H1 (cell line): ENCODE measurements around the gene CHAD. TPM values are rescaled to one million over a fixed set of nuclear protein-coding genes. Genes with fewer than 3 reads are reported as not detected.

Experiments used
- CTCF ChIA-PET: fragments of 300-600 bp; sonication (Branson Sonifier 250); formaldehyde crosslinking; loops from one replicate; lab custom pipeline; 2021; ENCODE audit not compliant: partially characterized antibody; lab: Charles Lee
- POLR2A ChIA-PET: fragments of 300-600 bp; sonication (Branson Sonifier 250); formaldehyde crosslinking; loops from one replicate; lab custom pipeline; 2021; ENCODE audit warnings: inconsistent platforms; ENCODE audit not compliant: partially characterized antibody; lab: Charles Lee
- DNase-seq, 2 experiments: peaks; one replicate each; pipeline versions ENCODE4 v3.0.0 to v3.0.0-alpha.2; 2010 to 2022; ENCODE audit warnings: low spot score in 2 of 2, low read depth in 1 of 2, mixed read lengths in 1 of 2
- FAIRE-seq: peaks from 2 replicates; lab custom pipeline; 2011; peaks lifted over from hg19 to GRCh38; lab: Jason Lieb, UNC
- H2AFZ ChIP-seq: 2 replicates; pipeline ENCODE4 v1.8.1; 2012; ENCODE audit warnings: low read length, inconsistent platforms
- H2AK5ac ChIP-seq: 2 replicates; pipeline ENCODE4 v1.6.1; 2013; ENCODE audit warnings: low read depth, low read length
- H2BK120ac ChIP-seq: replicated peaks from 2 replicates; pipeline ENCODE3; 2013; ENCODE audit warnings: low read depth, low read length, inconsistent platforms
- H2BK12ac ChIP-seq: 2 replicates; pipeline ENCODE4 v1.6.1; 2013; ENCODE audit warnings: low read depth, low read length
- H2BK15ac ChIP-seq: 2 replicates; pipeline ENCODE4 v1.6.1; 2013; ENCODE audit warnings: low read length
- H2BK20ac ChIP-seq: 2 replicates; pipeline ENCODE4 v1.6.1; 2013; ENCODE audit warnings: low read length
- H2BK5ac ChIP-seq: 2 replicates; pipeline ENCODE4 v1.6.1; 2013; ENCODE audit warnings: low read depth, low read length
- H3K14ac ChIP-seq: 2 replicates; pipeline ENCODE4 v1.6.1; 2013; ENCODE audit warnings: inconsistent platforms; ENCODE audit not compliant: insufficient read length
- H3K18ac ChIP-seq: 2 replicates; pipeline ENCODE4 v1.6.1; 2013; ENCODE audit warnings: low read length; ENCODE audit errors: extremely low read depth
- H3K23ac ChIP-seq: 2 replicates; pipeline ENCODE4 v1.6.1; 2013; ENCODE audit warnings: inconsistent platforms; ENCODE audit not compliant: insufficient read length
- H3K23me2 ChIP-seq: 2 replicates; pipeline ENCODE4 v1.6.1; 2013; ENCODE audit warnings: low read depth, low read length
- H3K27ac ChIP-seq: 2 replicates; pipeline ENCODE4 v1.6.1; 2011; ENCODE audit warnings: low read depth, low read length, inconsistent platforms
- H3K27me3 ChIP-seq, 4 experiments: replicated peaks in 1 of 4; 1 replicate in 1 of 4; 2 replicates in 3 of 4; pipeline versions ENCODE4 v1.6.1 to v1.8.1; 2011 to 2013; ENCODE audit warnings: low read length in 3 of 4, mild to moderate bottlenecking in 3 of 4, inconsistent platforms in 2 of 4, mixed read lengths in 2 of 4, moderate library complexity in 1 of 4; ENCODE audit not compliant: control insufficient read depth in 3 of 4, insufficient read depth in 3 of 4; ENCODE audit errors: extremely low read depth in 1 of 4
- H3K36me3 ChIP-seq, 4 experiments: 2 replicates each; pipeline versions ENCODE4 v1.6.1 to v1.8.1; 2011 to 2013; ENCODE audit warnings: mild to moderate bottlenecking in 4 of 4, low read length in 3 of 4, moderate library complexity in 2 of 4, control low read depth in 1 of 4, inconsistent platforms in 1 of 4; ENCODE audit not compliant: insufficient read depth in 4 of 4, control insufficient read depth in 2 of 4
- H3K4ac ChIP-seq: replicated peaks from 2 replicates; pipeline ENCODE3; 2013; ENCODE audit warnings: low read length, low read depth, mixed read lengths, inconsistent platforms; ENCODE audit not compliant: insufficient read length
- H3K4me1 ChIP-seq, 4 experiments: replicated peaks in 1 of 4; 1 replicate in 1 of 4; 2 replicates in 3 of 4; pipeline versions ENCODE4 v1.6.1 to v1.8.1; 2011 to 2013; ENCODE audit warnings: low read length in 3 of 4, inconsistent platforms in 2 of 4, mixed read lengths in 1 of 4; ENCODE audit not compliant: insufficient read depth in 4 of 4, control insufficient read depth in 3 of 4
- H3K4me2 ChIP-seq, 2 experiments: 2 replicates each; pipeline versions ENCODE4 v1.6.1 to v1.8.1; 2011 to 2013; ENCODE audit warnings: low read depth in 2 of 2, low read length in 2 of 2, control low read depth in 1 of 2, inconsistent platforms in 1 of 2, mild to moderate bottlenecking in 1 of 2; ENCODE audit not compliant: insufficient read depth in 1 of 2
- H3K4me3 ChIP-seq, 4 experiments: fragments of 200-600, 300-600 bp in 1 of 4; sonication (generic), shearing (Covaris generic), sonication (Bioruptor Twin) in 1 of 4; 2 replicates each; pipeline versions ENCODE4 v1.5.1 to v1.8.1; 2011 to 2016; ENCODE audit warnings: low read length in 4 of 4, low read depth in 3 of 4, control low read depth in 2 of 4, inconsistent platforms in 2 of 4, mild to moderate bottlenecking in 2 of 4, mixed read lengths in 1 of 4, moderate library complexity in 1 of 4; ENCODE audit not compliant: insufficient read depth in 2 of 4; ENCODE audit errors: extremely low read depth in 1 of 4
- H3K56ac ChIP-seq: replicated peaks from 2 replicates; pipeline ENCODE3; 2013; ENCODE audit warnings: low read depth, mild to moderate bottlenecking, mixed read lengths, low read length, inconsistent platforms; ENCODE audit not compliant: insufficient read length
- H3K79me1 ChIP-seq: 2 replicates; pipeline ENCODE4 v1.6.1; 2013; ENCODE audit warnings: low read depth, low read length, control low read depth
- H3K79me2 ChIP-seq, 2 experiments: 2 replicates each; pipeline versions ENCODE4 v1.6.1 to v1.8.1; 2012 to 2013; ENCODE audit warnings: low read length in 2 of 2, mild to moderate bottlenecking in 2 of 2, inconsistent platforms in 1 of 2; ENCODE audit not compliant: insufficient read depth in 2 of 2, control insufficient read depth in 1 of 2
- H3K9ac ChIP-seq, 4 experiments: replicated peaks in 1 of 4; 1 replicate in 1 of 4; 2 replicates in 3 of 4; pipeline versions ENCODE4 v1.6.1 to v1.8.1; 2011 to 2013; ENCODE audit warnings: low read depth in 3 of 4, low read length in 3 of 4, control low read depth in 2 of 4, mild to moderate bottlenecking in 2 of 4, moderate library complexity in 2 of 4, inconsistent platforms in 1 of 4; ENCODE audit errors: extremely low read depth in 1 of 4
- H3K9me3 ChIP-seq, 2 experiments: 2 replicates each; pipeline versions ENCODE4 v1.6.1 to v1.8.1; 2012 to 2013; ENCODE audit warnings: mild to moderate bottlenecking in 2 of 2, moderate library complexity in 2 of 2, control low read depth in 1 of 2, inconsistent platforms in 1 of 2, low read depth in 1 of 2, low read length in 1 of 2, mixed read lengths in 1 of 2; ENCODE audit not compliant: insufficient read depth in 2 of 2
- H4K20me1 ChIP-seq, 2 experiments: replicated peaks in 1 of 2; 2 replicates each; pipeline versions ENCODE3 to v1.8.1; 2011 to 2013; ENCODE audit warnings: inconsistent platforms in 2 of 2, low read length in 2 of 2, mild to moderate bottlenecking in 1 of 2; ENCODE audit not compliant: insufficient read depth in 2 of 2, control insufficient read depth in 1 of 2
- H4K5ac ChIP-seq: 2 replicates; pipeline ENCODE4 v1.6.1; 2013; ENCODE audit warnings: low read length, low read depth, mixed read lengths, inconsistent platforms; ENCODE audit not compliant: insufficient read length
- H4K8ac ChIP-seq: 2 replicates; pipeline ENCODE4 v1.8.0; 2013; ENCODE audit warnings: mild to moderate bottlenecking, moderate library complexity, low read length, inconsistent platforms; ENCODE audit not compliant: insufficient read depth; ENCODE audit errors: extremely low read depth
- H4K91ac ChIP-seq: replicated peaks from 2 replicates; pipeline ENCODE3; 2013; ENCODE audit warnings: low read length, mixed read lengths, inconsistent platforms; ENCODE audit not compliant: insufficient read length
- RFX5 ChIP-seq: IDR thresholded peaks from 2 replicates; pipeline ENCODE4 v1.6.1; 2011; ENCODE audit warnings: low read depth, low read length, improper control_type of control experiment, borderline replicate concordance
- WGBS, 2 experiments: shearing (Covaris generic) in 1 of 2; methylation state at CpG; one replicate each; pipeline versions ENCODE4 v1.1.6 to v1.1.7; 2013 to 2015; ENCODE audit warnings: low lambda C conversion rate in 2 of 2, mixed read lengths in 2 of 2, inconsistent platforms in 1 of 2, low coverage in 1 of 2, missing lambda C conversion rate in 1 of 2; ENCODE audit not compliant: insufficient replicate concordance in 2 of 2, insufficient coverage in 1 of 2, insufficient read length in 1 of 2; ENCODE audit errors: extremely low coverage in 1 of 2, missing lambda C conversion rate in 1 of 2; 5-methylcytosine and 5-hydroxymethylcytosine counted together
- polyA plus RNA-seq, 7 experiments: library from polyadenylated mRNA; depleted of rRNA in 3 of 7; stranded (reverse) in 5 of 7; unstranded in 2 of 7; fragments of >200 nt in 5 of 7; fragments of 200-250 nt in 2 of 7; gene quantifications; 1 replicate in 5 of 7; 2 replicates in 1 of 7; 4 replicates in 1 of 7; pipeline versions ENCODE4 v1.2.1 to v1.2.3, GENCODE V29; 2011 to 2013; ENCODE audit warnings: missing spikeins in 2 of 7, mixed read lengths in 2 of 7
- total RNA-seq: library from RNA; stranded (reverse); fragmentation: NEBNext Ultra II Directional; extraction: Animal tissue kit (Norgen Biotek cat#: 25700); gene quantifications from 2 replicates; pipeline ENCODE4 v1.2.1, GENCODE V29; 2021
- TF ChIP-seq, protein P1 (sequence below): IDR thresholded peaks from 2 replicates; pipeline ENCODE4 v1.6.1; 2011; ENCODE audit warnings: low read length, improper control_type of control experiment
- TF ChIP-seq, protein P2 (sequence below): IDR thresholded peaks from 2 replicates; pipeline ENCODE4 v1.6.1; 2012; ENCODE audit warnings: inconsistent platforms
- TF ChIP-seq, protein P3 (sequence below): IDR thresholded peaks from 2 replicates; pipeline ENCODE4 v1.6.1; 2012; ENCODE audit warnings: inconsistent platforms

Gene CHAD
- total and polyA plus RNA-seq, 2 of the 8 experiments (the other 6 are each of a cell fraction or from before 2014, with no cell fraction given): 0.03 TPM; not detected in 1

DNA sequence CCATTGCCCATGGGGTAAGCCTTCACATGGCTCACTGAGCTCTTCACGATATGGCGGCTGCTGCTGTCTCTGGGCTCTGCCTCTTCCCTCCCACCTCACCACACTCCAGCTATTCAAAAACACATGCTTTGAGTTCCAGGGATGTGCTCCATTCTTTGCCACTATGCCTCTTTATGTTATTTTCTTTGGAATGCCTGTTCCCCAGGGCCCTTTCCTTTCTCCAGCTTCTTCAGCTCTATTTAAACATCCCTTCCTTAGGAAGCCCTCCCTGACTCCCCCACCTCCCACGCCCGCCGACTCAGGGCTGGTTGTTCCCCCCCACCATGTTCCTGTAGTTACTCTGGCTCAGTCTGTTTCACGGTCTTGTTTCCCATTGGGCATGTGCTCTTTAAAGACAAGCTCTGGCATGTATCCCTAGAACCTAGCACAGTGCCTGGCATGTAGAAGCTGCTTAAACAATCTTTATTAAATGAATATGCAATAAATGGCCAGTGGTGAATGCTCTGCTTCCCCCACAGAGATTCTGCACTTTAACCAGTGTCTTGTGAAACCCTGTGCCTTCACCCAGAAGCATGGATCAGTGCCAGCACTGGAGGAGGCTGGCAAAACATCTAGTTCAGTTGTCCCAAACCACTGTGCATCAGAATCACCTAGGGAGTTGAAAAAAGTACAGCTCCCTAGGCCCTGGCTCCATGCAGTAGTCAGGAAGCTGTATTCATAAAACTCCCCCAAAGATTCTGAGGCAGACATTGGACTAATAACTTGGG is 46.4 kb upstream of the CHAD start:
- no peaks in the 10 kb centered on the region for H3K23me2 ChIP-seq
- no peaks in the 10 kb centered on the region for H3K79me2 ChIP-seq
- H4K20me1 ChIP-seq: peaks cover 0 to 1% of the 10 kb centered on the region in 2 experiments
- H2BK120ac ChIP-seq: no peak overlapping the region
- H2AFZ ChIP-seq: no peak overlapping the region
- H3K56ac ChIP-seq: no peak overlapping the region
- peak overlapping the region; percentile 59 for H4K91ac ChIP-seq
- H3K14ac ChIP-seq: no peak overlapping the region
- no peak overlapping the region for H3K4me2 ChIP-seq
- WGBS, 2 experiments: 74% methylated on average over 6 of the region's 6 CpGs; no CpG with 5 or more reads in 1 of the 2 experiments
- H3K36me3 ChIP-seq: no peaks in the 10 kb centered on the region
- no peak overlapping the region for H3K27ac ChIP-seq
- no peak for TF ChIP-seq RFX5
- TF ChIP-seq, protein P1, sequence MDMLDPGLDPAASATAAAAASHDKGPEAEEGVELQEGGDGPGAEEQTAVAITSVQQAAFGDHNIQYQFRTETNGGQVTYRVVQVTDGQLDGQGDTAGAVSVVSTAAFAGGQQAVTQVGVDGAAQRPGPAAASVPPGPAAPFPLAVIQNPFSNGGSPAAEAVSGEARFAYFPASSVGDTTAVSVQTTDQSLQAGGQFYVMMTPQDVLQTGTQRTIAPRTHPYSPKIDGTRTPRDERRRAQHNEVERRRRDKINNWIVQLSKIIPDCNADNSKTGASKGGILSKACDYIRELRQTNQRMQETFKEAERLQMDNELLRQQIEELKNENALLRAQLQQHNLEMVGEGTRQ: no peak
- TF ChIP-seq, protein P2, sequence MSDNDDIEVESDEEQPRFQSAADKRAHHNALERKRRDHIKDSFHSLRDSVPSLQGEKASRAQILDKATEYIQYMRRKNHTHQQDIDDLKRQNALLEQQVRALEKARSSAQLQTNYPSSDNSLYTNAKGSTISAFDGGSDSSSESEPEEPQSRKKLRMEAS: peak; percentile 76
- TF ChIP-seq, protein P3, sequence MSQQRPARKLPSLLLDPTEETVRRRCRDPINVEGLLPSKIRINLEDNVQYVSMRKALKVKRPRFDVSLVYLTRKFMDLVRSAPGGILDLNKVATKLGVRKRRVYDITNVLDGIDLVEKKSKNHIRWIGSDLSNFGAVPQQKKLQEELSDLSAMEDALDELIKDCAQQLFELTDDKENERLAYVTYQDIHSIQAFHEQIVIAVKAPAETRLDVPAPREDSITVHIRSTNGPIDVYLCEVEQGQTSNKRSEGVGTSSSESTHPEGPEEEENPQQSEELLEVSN: peak; percentile 63; the same call in 1 of the 2 replicates
- no peak overlapping the region for H4K5ac ChIP-seq
- H3K4ac ChIP-seq: no peak overlapping the region
- no peak overlapping the region for H3K9ac ChIP-seq
- ChIA-PET CTCF (interaction anchor here (0.8 to 2.8 kb wide), 10 partner anchors 13 to 115 kb away, joined by 3 to 9 read pairs (median 4); no protein-coding TSS in a partner anchor), POLR2A (interaction anchor here (0.7 to 1.8 kb wide), 5 partner anchors 10 to 108 kb away, joined by 3 to 5 read pairs (median 5); no protein-coding TSS in a partner anchor)
- DNase-seq (no peak), FAIRE-seq (no peak)
- H2BK15ac ChIP-seq: no peak overlapping the region; the same call in 1 of the 2 replicates
- no peaks in the 10 kb centered on the region for H3K9me3 ChIP-seq
- H3K27me3 ChIP-seq: no peaks in the 10 kb centered on the region; a peak in 1 of 7 replicates
- no peak overlapping the region for H4K8ac ChIP-seq
- no peak overlapping the region for H3K23ac ChIP-seq
- H3K79me1 ChIP-seq: no peaks in the 10 kb centered on the region
- H3K18ac ChIP-seq: no peak overlapping the region; the same call in 1 of the 2 replicates
- no peak overlapping the region for H3K4me3 ChIP-seq
- H2AK5ac ChIP-seq: no peak overlapping the region
- H2BK5ac ChIP-seq: no peak overlapping the region
- H3K4me1 ChIP-seq: peaks cover 0 to 2% (median 0%) of the 10 kb centered on the region in 4 experiments; a peak in 2 of 7 replicates
- peak overlapping the region; percentile 60; the same call in 1 of the 2 replicates for H2BK12ac ChIP-seq
- H2BK20ac ChIP-seq: no peak overlapping the region
